Loucy (cell line): ENCODE data around the gene MRPS34.

Experiments used
- H2AFZ ChIP-seq: fragments of 200-600 bp; sonication (generic); 2 replicates; pipeline ENCODE4 v1.6.0; 2016; ENCODE audit warnings: antibody characterized with exemption, mild to moderate bottlenecking, low read length, moderate library complexity
- H3F3A ChIP-seq: fragments of 200-600 bp; 2 replicates; pipeline ENCODE4 v1.6.0; 2016; ENCODE audit warnings: antibody characterized with exemption, low read depth, mild to moderate bottlenecking
- H3K27me3 ChIP-seq: fragments of 200-600 bp; sonication (generic); 2 replicates; pipeline ENCODE4 v1.6.1; 2014; ENCODE audit warnings: low read length, mild to moderate bottlenecking; ENCODE audit not compliant: insufficient read depth, poor library complexity, severe bottlenecking
- H3K36me3 ChIP-seq: fragments of 200-600 bp; sonication (generic); 2 replicates; pipeline ENCODE4 v1.6.1; 2016; ENCODE audit warnings: low read length; ENCODE audit not compliant: insufficient read depth
- H3K4me1 ChIP-seq: fragments of 200-600 bp; sonication (generic); 2 replicates; pipeline ENCODE4 v1.5.1; 2014; ENCODE audit warnings: low read length, mild to moderate bottlenecking; ENCODE audit not compliant: insufficient read depth, poor library complexity, severe bottlenecking
- H3K4me2 ChIP-seq: fragments of 200-600 bp; sonication (generic); 2 replicates; pipeline ENCODE4 v1.6.0; 2014; ENCODE audit warnings: antibody characterized with exemption, low read length, low read depth, mild to moderate bottlenecking; ENCODE audit not compliant: poor library complexity, severe bottlenecking
- H3K4me3 ChIP-seq: fragments of 200-600 bp; sonication (generic); 2 replicates; pipeline ENCODE4 v1.5.1; 2014; ENCODE audit warnings: low read length, mild to moderate bottlenecking, mixed read lengths; ENCODE audit not compliant: poor library complexity, severe bottlenecking
- H3K79me2 ChIP-seq: fragments of 200-600 bp; sonication (generic); 2 replicates; pipeline ENCODE4 v1.6.1; 2014; ENCODE audit warnings: low read length; ENCODE audit not compliant: insufficient read depth
- H3K9ac ChIP-seq: fragments of 200-600 bp; sonication (generic); 2 replicates; pipeline ENCODE4 v1.6.0; 2014; ENCODE audit warnings: mild to moderate bottlenecking, low read depth, low read length, moderate library complexity; ENCODE audit not compliant: poor library complexity, severe bottlenecking
- H3K9me2 ChIP-seq: fragments of 200-600 bp; sonication (generic); replicated peaks from 2 replicates; pipeline ENCODE4 v1.6.1; 2016; ENCODE audit warnings: low read depth, low read length, mixed read lengths
- H3K9me3 ChIP-seq: fragments of 200-600 bp; sonication (generic); 2 replicates; pipeline ENCODE4 v1.6.1; 2014; ENCODE audit warnings: mild to moderate bottlenecking, antibody characterized with exemption, low read length, low read depth; ENCODE audit not compliant: insufficient read depth
- H4K20me1 ChIP-seq: fragments of 200-600 bp; sonication (generic); 2 replicates; pipeline ENCODE4 v1.6.0; 2014; ENCODE audit warnings: antibody characterized with exemption, low read length, mild to moderate bottlenecking; ENCODE audit not compliant: insufficient read depth, poor library complexity, severe bottlenecking
- CTCF ChIP-seq: fragments of 200-600 bp; sonication (generic); conservative IDR thresholded peaks from 2 replicates; pipeline ENCODE4 v1.5.1; 2014; ENCODE audit warnings: mild to moderate bottlenecking, antibody characterized with exemption, low read length
- EZH2phosphoT487 ChIP-seq: fragments of 200-600 bp; IDR thresholded peaks from 2 replicates; pipeline ENCODE4 v1.6.1; 2018; ENCODE audit warnings: antibody characterized with exemption, mild to moderate bottlenecking, moderate library complexity, borderline replicate concordance

The MRPS34 gene

GRCh38 chr16:1787056-1787321, 14.1 kb upstream of the MRPS34 start:
- Histone ChIP-seq H3K36me3 (no peaks in the 10 kb centered on the region), H3K79me2 (peaks cover 34% of the 10 kb centered on the region), H3K9me3 (no peaks in the 10 kb centered on the region), H3K9ac (no peak overlapping the region), H3K27me3 (no peaks in the 10 kb centered on the region), H3K4me2 (no peak overlapping the region), H3K9me2 (no peaks in the 10 kb centered on the region), H2AFZ (no peak overlapping the region), H4K20me1 (no peaks in the 10 kb centered on the region), H3F3A (no peaks in the 10 kb centered on the region), H3K4me1 (no peaks in the 10 kb centered on the region), H3K4me3 (no peak overlapping the region)
- TF ChIP-seq EZH2phosphoT487 (no peak), CTCF (no peak)

- TF ChIP-seq EZH2phosphoT487 (no peak), CTCF (no peak)
- Histone ChIP-seq H2AFZ (no peak overlapping the region), H4K20me1 (peaks cover under 1% of the 10 kb centered on the region), H3K4me3 (no peak overlapping the region), H3K27me3 (no peaks in the 10 kb centered on the region), H3K4me1 (no peaks in the 10 kb centered on the region), H3K9ac (no peak overlapping the region), H3K4me2 (no peak overlapping the region), H3F3A (no peaks in the 10 kb centered on the region), H3K36me3 (no peaks in the 10 kb centered on the region), H3K9me3 (no peaks in the 10 kb centered on the region), H3K79me2 (peaks cover 40% of the 10 kb centered on the region), H3K9me2 (no peaks in the 10 kb centered on the region)
Measured at GRCh38 chr16:1786242-1787055, 13.5 kb upstream of the MRPS34 start.

- Histone ChIP-seq H3K27me3 (no peaks in the 10 kb centered on the region), H3K79me2 (peaks cover 46% of the 10 kb centered on the region), H3K9ac (no peak overlapping the region), H3K9me3 (no peaks in the 10 kb centered on the region), H2AFZ (no peak overlapping the region), H3K36me3 (no peaks in the 10 kb centered on the region), H3F3A (no peaks in the 10 kb centered on the region), H3K4me2 (peak overlapping the region; percentile 27), H4K20me1 (peaks cover 4% of the 10 kb centered on the region), H3K4me1 (no peaks in the 10 kb centered on the region), H3K4me3 (no peak overlapping the region), H3K9me2 (no peaks in the 10 kb centered on the region)
- TF ChIP-seq EZH2phosphoT487 (no peak), CTCF (no peak)
Measured at GRCh38 chr16:1785846-1786170, 12.9 kb upstream of the MRPS34 start.
